ENCODE data around the gene MAP2K6. TPM values are rescaled to one million over a fixed set of nuclear protein-coding genes. Genes with fewer than 3 reads are reported as not detected.

The MAP2K6 gene
- total and polyA plus RNA-seq, 7 donors = 1.6 to 51.4 (median 9.7) TPM

GRCh38 chr17:69437475-69437874 is 23.0 kb downstream of the MAP2K6 start:
- peaks cover 0 to 2% (median 0%) of the 10 kb centered on the region in 4 donors for H3K9me3 ChIP-seq
- TF ChIP-seq POLR2AphosphoS5 (IDR thresholded peaks at IDR 0.05) (no peak), EP300 (IDR thresholded peaks at IDR 0.05) (no peak), POLR2A (IDR thresholded peaks at IDR 0.05) (no peak), CTCF (IDR thresholded peaks at IDR 0.05) (no peak)
- H3K27me3 ChIP-seq = no peaks in the 10 kb centered on the region
- intact Hi-C loops (cut with DNase I) = no loop called here
- H3K27ac ChIP-seq = no peak overlapping the region
- H3K4me3 ChIP-seq = no peak overlapping the region
- WGBS, 2 donors = 95 to 97% methylated on average over 1 of the region's 1 CpG
- H3K4me1 ChIP-seq = peaks cover 0 to 19% (median 14%) of the 10 kb centered on the region in 4 donors
- no peaks in the 10 kb centered on the region for H3K36me3 ChIP-seq
- no peak for DNase-seq

GRCh38 chr17:69438776-69439175 is 24.3 kb downstream of the MAP2K6 start:
- TF ChIP-seq POLR2A (IDR thresholded peaks at IDR 0.05) (no peak), EP300 (IDR thresholded peaks at IDR 0.05) (no peak), CTCF (IDR thresholded peaks at IDR 0.05) (no peak)

GRCh38 chr17:69441179-69441578 is 26.7 kb downstream of the MAP2K6 start:
- Histone ChIP-seq H3K36me3 (no peaks in the 10 kb centered on the region), H3K27ac (no peak overlapping the region), H3K4me1 (no peaks in the 10 kb centered on the region), H3K27me3 (no peaks in the 10 kb centered on the region), H3K4me3 (no peak overlapping the region), H3K9me3 (peaks cover 0 to 2% (median 0%) of the 10 kb centered on the region in 4 donors)
- no peak for TF ChIP-seq POLR2AphosphoS5 (IDR thresholded peaks at IDR 0.05)
- no peak for TF ChIP-seq CTCF (IDR thresholded peaks at IDR 0.05)
- TF ChIP-seq EP300 (IDR thresholded peaks at IDR 0.05) = no peak
- TF ChIP-seq POLR2A (IDR thresholded peaks at IDR 0.05) = no peak
- 97% methylated on average over 2 of the region's 2 CpGs for WGBS, 2 donors
- no peak for DNase-seq
- intact Hi-C loops (cut with DNase I) = no loop called here

More at GRCh38 chr17:69438776-69439175, 24.3 kb downstream of the MAP2K6 start:
- no peak for DNase-seq
- Histone ChIP-seq H3K27ac (no peak overlapping the region), H3K4me3 (no peak overlapping the region), H3K9me3 (peaks cover 0 to 2% (median 0%) of the 10 kb centered on the region in 4 donors), H3K4me1 (peaks cover 0 to 13% (median 12%) of the 10 kb centered on the region in 4 donors), H3K27me3 (no peaks in the 10 kb centered on the region), H3K36me3 (no peaks in the 10 kb centered on the region)
- WGBS, 2 donors = 76 to 84% methylated on average over 4 of the region's 4 CpGs
- intact Hi-C loops (cut with DNase I) = no loop called here

- DNase-seq = no peak
- intact Hi-C loops (cut with DNase I) = no loop called here
- peaks cover 0 to 10% (median 9%) of the 10 kb centered on the region in 4 donors for H3K4me1 ChIP-seq
- no peaks in the 10 kb centered on the region for H3K27me3 ChIP-seq
- no peak overlapping the region for H3K27ac ChIP-seq
- H3K9me3 ChIP-seq = peaks cover 0 to 2% (median 0%) of the 10 kb centered on the region in 4 donors
- 20 to 60% methylated on average over 4 of the region's 4 CpGs for WGBS, 2 donors
- H3K36me3 ChIP-seq = no peaks in the 10 kb centered on the region
- TF ChIP-seq EP300 (IDR thresholded peaks at IDR 0.05) (no peak), POLR2A (IDR thresholded peaks at IDR 0.05) (no peak), CTCF (IDR thresholded peaks at IDR 0.05) (no peak), POLR2AphosphoS5 (IDR thresholded peaks at IDR 0.05) (no peak)
- H3K4me3 ChIP-seq = no peak overlapping the region
Measured at GRCh38 chr17:69443138-69443537, 28.6 kb downstream of the MAP2K6 start.

- TF ChIP-seq EP300 (IDR thresholded peaks at IDR 0.05) = no peak
- TF ChIP-seq POLR2A (IDR thresholded peaks at IDR 0.05) = no peak
- no peak for TF ChIP-seq CTCF (IDR thresholded peaks at IDR 0.05)
- TF ChIP-seq POLR2AphosphoS5 (IDR thresholded peaks at IDR 0.05) = no peak
- Histone ChIP-seq H3K9me3 (no peaks in the 10 kb centered on the region), H3K27me3 (no peaks in the 10 kb centered on the region), H3K27ac (no peak overlapping the region), H3K4me1 (peaks cover 0 to 18% (median 17%) of the 10 kb centered on the region in 4 donors), H3K4me3 (no peak overlapping the region), H3K36me3 (no peaks in the 10 kb centered on the region)
- DNase-seq = no peak
- 87 to 88% methylated on average over 1 of the region's 1 CpG for WGBS, 2 donors
- intact Hi-C loops (cut with DNase I) = no loop called here
Measured at GRCh38 chr17:69444023-69444422, 29.5 kb downstream of the MAP2K6 start.
